ENCODE data around the gene AQP10. TPM values are rescaled to one million over a fixed set of nuclear protein-coding genes. Genes with fewer than 3 reads are reported as not detected.
A peak's percentile ranks its signal among the peaks of the same experiment; 100 is the strongest.

Gene AQP10
- polyA plus RNA-seq, 1 donor (not counting 4 experiments of a cell fraction or from before 2014, with no cell fraction given): 0.85 TPM

DNA sequence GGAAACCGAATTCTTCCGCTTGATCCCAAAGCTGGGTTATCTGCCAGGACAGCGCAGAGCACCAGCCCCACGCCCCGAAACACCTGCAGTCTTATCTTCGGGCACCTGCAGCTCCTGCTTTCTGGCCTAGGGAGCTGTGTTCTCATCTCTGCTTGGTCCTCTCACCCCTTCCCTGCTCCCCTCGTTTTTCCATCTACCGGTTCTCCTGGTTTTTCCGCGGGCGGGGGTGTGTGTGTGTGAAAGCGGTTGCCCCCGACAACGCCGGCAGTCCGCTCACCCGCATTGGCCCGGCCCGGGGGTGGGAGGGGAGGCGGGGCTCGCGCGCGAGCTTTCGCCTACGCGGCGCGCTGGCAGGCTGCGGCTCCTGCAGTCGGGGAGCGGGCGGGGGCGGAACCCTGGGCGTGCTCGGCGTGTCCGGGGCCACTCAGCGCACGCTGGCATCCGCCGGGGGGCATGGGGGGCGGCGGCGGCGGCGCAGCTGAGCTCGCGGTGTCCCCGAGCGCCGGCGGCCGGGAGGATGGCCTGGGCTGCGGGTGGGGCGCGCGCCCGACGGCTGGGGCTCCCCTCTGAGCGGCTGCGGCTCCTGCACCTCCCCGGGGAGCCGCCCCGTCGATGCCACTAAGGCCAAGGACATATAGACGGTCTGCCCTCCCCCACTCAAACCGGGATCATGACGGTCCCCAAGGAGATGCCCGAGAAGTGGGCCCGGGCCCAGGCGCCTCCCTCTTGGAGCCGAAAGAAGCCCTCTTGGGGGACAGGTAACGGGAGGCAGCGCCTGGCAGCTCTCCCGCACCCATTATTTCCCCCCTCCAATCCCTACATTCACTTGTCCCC is 7.6 kb downstream of the AQP10 start:
- H3K79me2 ChIP-seq (ENCODE audit: control insufficient read depth, insufficient read depth, low read length): no peaks in the 10 kb centered on the region
- no peak overlapping the region for H2AFZ ChIP-seq (ENCODE audit: control insufficient read depth, low read length)
- DNase-seq (ENCODE audit: low read depth, low spot score) (peak; percentile 33), FAIRE-seq (no peak)
- H3K9me3 ChIP-seq (ENCODE audit: control insufficient read depth, low read depth, low read length): no peaks in the 10 kb centered on the region
- no peak for TF ChIP-seq EZH2 (IDR thresholded peaks at IDR 0.05; ENCODE audit: low read length)
- TF ChIP-seq, protein P1, sequence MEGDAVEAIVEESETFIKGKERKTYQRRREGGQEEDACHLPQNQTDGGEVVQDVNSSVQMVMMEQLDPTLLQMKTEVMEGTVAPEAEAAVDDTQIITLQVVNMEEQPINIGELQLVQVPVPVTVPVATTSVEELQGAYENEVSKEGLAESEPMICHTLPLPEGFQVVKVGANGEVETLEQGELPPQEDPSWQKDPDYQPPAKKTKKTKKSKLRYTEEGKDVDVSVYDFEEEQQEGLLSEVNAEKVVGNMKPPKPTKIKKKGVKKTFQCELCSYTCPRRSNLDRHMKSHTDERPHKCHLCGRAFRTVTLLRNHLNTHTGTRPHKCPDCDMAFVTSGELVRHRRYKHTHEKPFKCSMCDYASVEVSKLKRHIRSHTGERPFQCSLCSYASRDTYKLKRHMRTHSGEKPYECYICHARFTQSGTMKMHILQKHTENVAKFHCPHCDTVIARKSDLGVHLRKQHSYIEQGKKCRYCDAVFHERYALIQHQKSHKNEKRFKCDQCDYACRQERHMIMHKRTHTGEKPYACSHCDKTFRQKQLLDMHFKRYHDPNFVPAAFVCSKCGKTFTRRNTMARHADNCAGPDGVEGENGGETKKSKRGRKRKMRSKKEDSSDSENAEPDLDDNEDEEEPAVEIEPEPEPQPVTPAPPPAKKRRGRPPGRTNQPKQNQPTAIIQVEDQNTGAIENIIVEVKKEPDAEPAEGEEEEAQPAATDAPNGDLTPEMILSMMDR (optimal IDR thresholded peaks at IDR 0.05 in 1 of 3, IDR thresholded peaks at IDR 0.05 in 1 of 3, conservative IDR thresholded peaks at IDR 0.05 in 1 of 3; ENCODE audit: extremely low read depth in 1 of 3, insufficient read depth in 2 of 3, low read length in 3 of 3): no peak
- peak overlapping the region; percentile 80 for H3K4me2 ChIP-seq (ENCODE audit: control insufficient read depth, extremely low read depth, insufficient read depth, low read depth, low read length)
- dilution Hi-C loops (cut with MboI; ENCODE audit: extremely low pct_ligation_motif_present, low sequenced_read_pairs): no loop called here
- H3K4me3 ChIP-seq (ENCODE audit: control insufficient read depth in 2 of 3, extremely low read depth in 1 of 3, insufficient read depth in 2 of 3, low read depth in 1 of 3, low read length in 3 of 3): peak overlapping the region; percentile 6 to 67 (median 21)
- no peaks in the 10 kb centered on the region for H3K27me3 ChIP-seq (ENCODE audit: control insufficient read depth, extremely low read depth, insufficient read depth, low read length)
- peak overlapping the region; percentile 43 for H3K9ac ChIP-seq (ENCODE audit: control insufficient read depth, extremely low read depth, insufficient read depth, low read length)
- peaks cover 23% of the 10 kb centered on the region for H3K4me1 ChIP-seq (ENCODE audit: control insufficient read depth, extremely low read depth, insufficient read depth, low read length)
- no peak overlapping the region for H3K27ac ChIP-seq (ENCODE audit: control insufficient read depth, insufficient read depth, low read length)
- no peaks in the 10 kb centered on the region for H3K9me1 ChIP-seq (ENCODE audit: control insufficient read depth, extremely low read depth, insufficient read depth, low read length)
- no peaks in the 10 kb centered on the region for H4K20me1 ChIP-seq (ENCODE audit: control insufficient read depth, extremely low read depth, insufficient read depth, low read length)
- H3K36me3 ChIP-seq (ENCODE audit: control insufficient read depth in 2 of 2, extremely low read depth in 1 of 2, insufficient read depth in 2 of 2, low read length in 2 of 2): peaks cover 0 to 3% of the 10 kb centered on the region in 2 experiments

DNA sequence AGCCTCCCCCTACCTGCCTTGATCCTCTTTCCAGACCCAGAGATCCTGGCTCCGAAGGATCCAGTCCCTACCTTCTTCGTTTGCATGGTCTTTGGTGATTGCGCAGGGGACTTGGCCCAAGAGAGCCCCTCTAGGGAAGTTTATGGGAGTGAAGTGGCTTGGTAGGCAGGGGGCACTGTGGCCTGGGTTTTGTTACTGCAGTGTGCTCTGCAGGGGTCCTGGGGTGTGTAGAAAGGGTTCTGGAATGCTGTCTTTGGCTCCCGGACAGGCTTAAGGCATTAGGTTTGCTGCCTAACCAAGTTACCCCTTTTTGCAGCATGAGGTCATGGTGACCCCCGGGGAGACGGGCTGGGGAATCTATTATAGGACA is 8.2 kb downstream of the AQP10 start:
- Histone ChIP-seq H3K27ac (ENCODE audit: control insufficient read depth, insufficient read depth, low read length) (no peak overlapping the region), H2AFZ (ENCODE audit: control insufficient read depth, low read length) (no peak overlapping the region), H3K9me1 (ENCODE audit: control insufficient read depth, extremely low read depth, insufficient read depth, low read length) (no peaks in the 10 kb centered on the region), H3K4me1 (ENCODE audit: control insufficient read depth, extremely low read depth, insufficient read depth, low read length) (peaks cover 23% of the 10 kb centered on the region), H3K27me3 (ENCODE audit: control insufficient read depth, extremely low read depth, insufficient read depth, low read length) (no peaks in the 10 kb centered on the region), H4K20me1 (ENCODE audit: control insufficient read depth, extremely low read depth, insufficient read depth, low read length) (no peaks in the 10 kb centered on the region), H3K36me3 (ENCODE audit: control insufficient read depth in 2 of 2, extremely low read depth in 1 of 2, insufficient read depth in 2 of 2, low read length in 2 of 2) (peaks cover 2 to 3% of the 10 kb centered on the region in 2 experiments), H3K79me2 (ENCODE audit: control insufficient read depth, insufficient read depth, low read length) (no peaks in the 10 kb centered on the region), H3K4me2 (ENCODE audit: control insufficient read depth, extremely low read depth, insufficient read depth, low read depth, low read length) (peak overlapping the region; percentile 80), H3K9me3 (ENCODE audit: control insufficient read depth, low read depth, low read length) (no peaks in the 10 kb centered on the region), H3K4me3 (ENCODE audit: control insufficient read depth in 2 of 3, extremely low read depth in 1 of 3, insufficient read depth in 2 of 3, low read depth in 1 of 3, low read length in 3 of 3) (no peak overlapping the region), H3K9ac (ENCODE audit: control insufficient read depth, extremely low read depth, insufficient read depth, low read length) (no peak overlapping the region)
- no peak for FAIRE-seq
- no peak for DNase-seq (ENCODE audit: low read depth, low spot score)
- dilution Hi-C loops (cut with MboI; ENCODE audit: extremely low pct_ligation_motif_present, low sequenced_read_pairs): no loop called here
- TF ChIP-seq, protein P1 (optimal IDR thresholded peaks at IDR 0.05 in 1 of 3, IDR thresholded peaks at IDR 0.05 in 1 of 3, conservative IDR thresholded peaks at IDR 0.05 in 1 of 3; ENCODE audit: extremely low read depth in 1 of 3, insufficient read depth in 2 of 3, low read length in 3 of 3): no peak
- TF ChIP-seq EZH2 (IDR thresholded peaks at IDR 0.05; ENCODE audit: low read length): no peak

Measured in keratinocyte (primary cell).